Measurements from ENCODE around the gene SYCP3. TPM values are rescaled to one million over a fixed set of nuclear protein-coding genes. Genes with fewer than 3 reads are reported as not detected.

Gene SYCP3
- total and polyA plus RNA-seq, 2 of the 13 experiments (the other 11 are each of a cell fraction or from before 2014, with no cell fraction given): not detected

GRCh38 chr12:101691503-101692096 is 47.7 kb downstream of the SYCP3 start (continued):
- TF ChIP-seq GATAD2A (CRISPR knock-in tag; IDR thresholded peaks at IDR 0.05): peak; percentile 61
- TF ChIP-seq ZNF101 (CRISPR knock-in tag; IDR thresholded peaks at IDR 0.05; ENCODE audit: borderline replicate concordance, low read depth): no peak
- TF ChIP-seq ZNF331 (CRISPR knock-in tag; IDR thresholded peaks at IDR 0.05): no peak
- no peak for TF ChIP-seq KLF15 (CRISPR knock-in tag; IDR thresholded peaks at IDR 0.05; ENCODE audit: borderline replicate concordance)
- TF ChIP-seq KAT2B (IDR thresholded peaks at IDR 0.05; ENCODE audit: borderline replicate concordance, low read depth, low read length): no peak
- TF ChIP-seq ZNF788 (CRISPR knock-in tag; IDR thresholded peaks at IDR 0.05; ENCODE audit: borderline replicate concordance): no peak
- TF ChIP-seq ZNF720 (CRISPR knock-in tag; IDR thresholded peaks at IDR 0.05): no peak
- peak; percentile 35; the same call in 1 of the 2 replicates for TF ChIP-seq NR2F6 (IDR thresholded peaks at IDR 0.05)
- TF ChIP-seq NR2F6 (CRISPR knock-in tag; IDR thresholded peaks at IDR 0.05): no peak
- TF ChIP-seq SMAD9 (CRISPR knock-in tag; IDR thresholded peaks at IDR 0.05): no peak
- TF ChIP-seq BCL6 (CRISPR knock-in tag; IDR thresholded peaks at IDR 0.05): no peak
- TF ChIP-seq SNRNP70 (IDR thresholded peaks at IDR 0.05; ENCODE audit: low read depth, low read length): no peak
- TF ChIP-seq AFF4 (CRISPR knock-in tag; IDR thresholded peaks at IDR 0.05): no peak
- TF ChIP-seq ESRRA (CRISPR knock-in tag; IDR thresholded peaks at IDR 0.05; ENCODE audit: low read depth): no peak
- no peak for TF ChIP-seq ZNF230 (CRISPR knock-in tag; IDR thresholded peaks at IDR 0.05)
- TF ChIP-seq ZNF543 (CRISPR knock-in tag; IDR thresholded peaks at IDR 0.05): no peak
- no peak for TF ChIP-seq RBFOX2 (IDR thresholded peaks at IDR 0.05; ENCODE audit: low read depth, low read length)
- TF ChIP-seq SOX13 (IDR thresholded peaks at IDR 0.05): no peak
- TF ChIP-seq SOX13 (CRISPR knock-in tag; conservative IDR thresholded peaks at IDR 0.05 in 1 of 2, IDR thresholded peaks at IDR 0.05 in 1 of 2): no peak
- TF ChIP-seq ZNF557 (CRISPR knock-in tag; IDR thresholded peaks at IDR 0.05): no peak
- no peak for TF ChIP-seq KDM5B (CRISPR knock-in tag; IDR thresholded peaks at IDR 0.05; ENCODE audit: borderline replicate concordance)
- TF ChIP-seq ZNF567 (CRISPR knock-in tag; IDR thresholded peaks at IDR 0.05; ENCODE audit: borderline replicate concordance): no peak
